Measurements from ENCODE around the gene BRSK2. TPM values are rescaled to one million over a fixed set of nuclear protein-coding genes. Genes with fewer than 3 reads are reported as not detected.

The BRSK2 gene
- total RNA-seq, 1 donor from 2014 or later = 0.40 TPM

GRCh38 chr11:1375955-1376258, 13.8 kb upstream of the BRSK2 start:
- no peak for DNase-seq (ENCODE audit: low read depth in 2 of 2)

- DNase-seq (ENCODE audit: low read depth in 2 of 2) = no peak
Observed at GRCh38 chr11:1377231-1377780, 12.4 kb upstream of the BRSK2 start.

- DNase-seq (ENCODE audit: low read depth in 2 of 2) = no peak
Observed at GRCh38 chr11:1381793-1382425, 7.8 kb upstream of the BRSK2 start.

- no peak for DNase-seq (ENCODE audit: low read depth in 2 of 2)
Observed at GRCh38 chr11:1382429-1382828, 7.3 kb upstream of the BRSK2 start.

GRCh38 chr11:1382831-1383607, 6.7 kb upstream of the BRSK2 start:
- DNase-seq (ENCODE audit: low read depth in 2 of 2) = peak; percentile 71 to 89

GRCh38 chr11:1384199-1384970, 5.3 kb upstream of the BRSK2 start:
- no peak for DNase-seq (ENCODE audit: low read depth in 2 of 2)

- DNase-seq (ENCODE audit: low read depth in 2 of 2) = no peak
Observed at GRCh38 chr11:1387521-1387920, 2.2 kb upstream of the BRSK2 start.

- no peak for DNase-seq (ENCODE audit: low read depth in 2 of 2)
Observed at GRCh38 chr11:1387961-1388762, 1.6 kb upstream of the BRSK2 start.

GRCh38 chr11:1388763-1389102, 1.0 kb upstream of the BRSK2 start:
- no peak for DNase-seq (ENCODE audit: low read depth in 2 of 2)

GRCh38 chr11:1389103-1389931, 417 bp upstream of the BRSK2 start:
- peak; percentile 96 to 98 for DNase-seq (ENCODE audit: low read depth in 2 of 2)

GRCh38 chr11:1390569-1391164, 933 bp downstream of the BRSK2 start:
- peak; percentile 14 to 15 for DNase-seq (ENCODE audit: low read depth in 2 of 2)

- DNase-seq (ENCODE audit: low read depth in 2 of 2) = no peak
Observed at GRCh38 chr11:1391165-1392075, 1.7 kb downstream of the BRSK2 start.

- DNase-seq (ENCODE audit: low read depth in 2 of 2) = no peak
Observed at GRCh38 chr11:1392111-1392510, 2.4 kb downstream of the BRSK2 start.

- DNase-seq (ENCODE audit: low read depth in 2 of 2) = no peak
Observed at GRCh38 chr11:1392561-1392960, 2.8 kb downstream of the BRSK2 start.

- DNase-seq (ENCODE audit: low read depth in 2 of 2) = no peak
Observed at GRCh38 chr11:1393038-1393710, 3.4 kb downstream of the BRSK2 start.

- DNase-seq (ENCODE audit: low read depth in 2 of 2) = no peak
Observed at GRCh38 chr11:1394936-1395772, 5.4 kb downstream of the BRSK2 start.

- no peak for DNase-seq (ENCODE audit: low read depth in 2 of 2)
Observed at GRCh38 chr11:1395773-1396374, 6.1 kb downstream of the BRSK2 start.
